Measurements from ENCODE around the gene FRMPD4.

- TF ChIP-seq CTCF (IDR thresholded peaks at IDR 0.05; ENCODE audit: low read length) (no peak), EZH2 (optimal IDR thresholded peaks at IDR 0.05; ENCODE audit: low read depth, low read length) (no peak), EZH2phosphoT487 (IDR thresholded peaks at IDR 0.05; ENCODE audit: low read length) (no peak)
These were observed 342.7 kb downstream of the FRMPD4 start for GRCh38 chrX:12480956-12481355.
